ENCODE data around the gene KCNK13.

KCNK13 gene

GRCh38 chr14:90137807-90138206 lies 76.0 kb downstream of the KCNK13 start:
- no peak for FAIRE-seq

GRCh38 chr14:90139199-90139598 lies 77.4 kb downstream of the KCNK13 start:
- no peak for FAIRE-seq

- FAIRE-seq, result no peak
These were observed 78.6 kb downstream of the KCNK13 start for GRCh38 chr14:90140298-90140955.

GRCh38 chr14:90140956-90141316 lies 79.1 kb downstream of the KCNK13 start:
- no peak for FAIRE-seq

GRCh38 chr14:90153429-90153828 lies 91.6 kb downstream of the KCNK13 start:
- FAIRE-seq, result no peak

GRCh38 chr14:90154110-90154509 lies 92.3 kb downstream of the KCNK13 start:
- FAIRE-seq, result no peak

- FAIRE-seq, result no peak
These were observed 97.4 kb downstream of the KCNK13 start for GRCh38 chr14:90159146-90159545.

- no peak for FAIRE-seq
These were observed 97.9 kb downstream of the KCNK13 start for GRCh38 chr14:90159688-90160087.

GRCh38 chr14:90161129-90161528 lies 99.3 kb downstream of the KCNK13 start:
- FAIRE-seq, result no peak

- FAIRE-seq, result no peak
These were observed 106.8 kb downstream of the KCNK13 start for GRCh38 chr14:90168425-90169105.

GRCh38 chr14:90175631-90176030 lies 113.8 kb downstream of the KCNK13 start:
- FAIRE-seq, result no peak

- no peak for FAIRE-seq
These were observed 115.9 kb downstream of the KCNK13 start for GRCh38 chr14:90177539-90178189.

- FAIRE-seq, result no peak
These were observed 117.6 kb downstream of the KCNK13 start for GRCh38 chr14:90179357-90179756.

GRCh38 chr14:90179809-90180779 lies 118.3 kb downstream of the KCNK13 start:
- FAIRE-seq, result no peak

GRCh38 chr14:90184094-90184493 lies 122.3 kb downstream of the KCNK13 start:
- no peak for FAIRE-seq

GRCh38 chr14:90184571-90185266 lies 122.9 kb downstream of the KCNK13 start:
- no peak for FAIRE-seq

GRCh38 chr14:90188588-90188987 lies 126.8 kb downstream of the KCNK13 start:
- no peak for FAIRE-seq

GRCh38 chr14:90191154-90191553 lies 129.4 kb downstream of the KCNK13 start:
- FAIRE-seq, result no peak

- FAIRE-seq, result no peak
These were observed 129.8 kb downstream of the KCNK13 start for GRCh38 chr14:90191585-90191984.

- no peak for FAIRE-seq
These were observed 132.1 kb downstream of the KCNK13 start for GRCh38 chr14:90193925-90194324.

GRCh38 chr14:90194706-90195105 lies 132.9 kb downstream of the KCNK13 start:
- no peak for FAIRE-seq

- FAIRE-seq, result no peak
These were observed 136.8 kb downstream of the KCNK13 start for GRCh38 chr14:90198541-90199060.

All from islet of Langerhans (tissue), 1 donor.